ENCODE data around the gene APOBEC3F. TPM values are rescaled to one million over a fixed set of nuclear protein-coding genes. Genes with fewer than 3 reads are reported as not detected.
A peak's percentile ranks its signal among the peaks of the same experiment; 100 is the strongest.
"Not testable (repeated sequence)": the region's sequence is repeated elsewhere in the genome, so short reads cannot be mapped to it uniquely, and the experiment has no call there.

Gene APOBEC3F
- total RNA-seq, 2 experiments from 2014 or later = 41.4 to 45.1 TPM

- ATAC-seq (ENCODE audit: low read depth) = no peak
- peaks cover 13% of the 10 kb centered on the region for H3K36me3 Mint-ChIP-seq
- no peak overlapping the region for H3K27ac Mint-ChIP-seq
- H3K27me3 Mint-ChIP-seq = no peaks in the 10 kb centered on the region
- peak overlapping the region; percentile 66 for H3K4me3 Mint-ChIP-seq
- no peaks in the 10 kb centered on the region for H3K9me3 Mint-ChIP-seq
- peaks cover 28% of the 10 kb centered on the region for H3K4me1 Mint-ChIP-seq
- POLR2A ChIA-PET = no interaction called here
- no peak for DNase-seq
These were observed 24.1 kb upstream of the APOBEC3F start for GRCh38 chr22:39016592-39016991.

DNA sequence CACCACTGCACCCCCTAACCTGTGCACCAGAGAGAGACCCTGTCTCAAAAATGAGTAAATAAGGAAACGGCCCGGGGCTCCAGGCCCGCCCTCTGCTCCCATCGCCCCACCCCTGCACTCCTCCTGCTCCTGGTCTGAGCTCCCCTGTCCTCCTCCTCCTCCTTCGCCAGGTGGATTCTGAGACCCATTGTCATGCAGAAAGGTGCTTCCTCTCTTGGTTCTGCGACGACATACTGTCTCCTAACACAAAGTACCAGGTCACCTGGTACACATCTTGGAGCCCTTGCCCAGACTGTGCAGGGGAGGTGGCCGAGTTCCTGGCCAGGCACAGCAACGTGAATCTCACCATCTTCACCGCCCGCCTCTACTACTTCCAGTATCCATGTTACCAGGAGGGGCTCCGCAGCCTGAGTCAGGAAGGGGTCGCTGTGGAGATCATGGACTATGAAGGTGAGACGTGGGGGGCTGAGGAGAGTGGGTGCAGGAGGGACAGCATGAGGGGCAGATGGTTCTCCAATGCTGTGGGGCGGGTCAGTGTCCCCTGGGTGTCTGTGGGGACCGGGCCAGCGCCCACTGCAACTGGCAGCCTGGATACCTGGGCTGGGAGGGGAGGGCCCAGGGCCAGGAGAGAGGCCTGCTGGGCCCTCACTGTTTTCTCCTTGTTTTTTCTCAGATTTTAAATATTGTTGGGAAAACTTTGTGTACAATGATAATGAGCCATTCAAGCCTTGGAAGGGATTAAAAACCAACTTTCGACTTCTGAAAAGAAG lies 22.9 kb upstream of the APOBEC3F start:
- Mint-ChIP-seq H3K9me3 (no peaks in the 10 kb centered on the region), H3K4me1 (peaks cover 34% of the 10 kb centered on the region), H3K27ac (peak overlapping the region; percentile 32), H3K4me3 (no peak overlapping the region), H3K36me3 (peaks cover 19% of the 10 kb centered on the region), H3K27me3 (no peaks in the 10 kb centered on the region)
- DNase-seq (no peak), ATAC-seq (ENCODE audit: low read depth) (no peak)
- POLR2A ChIA-PET = no interaction called here

GRCh38 chr22:39020021-39020651 lies 20.5 kb upstream of the APOBEC3F start:
- peaks cover 39% of the 10 kb centered on the region for H3K4me1 Mint-ChIP-seq
- POLR2A ChIA-PET = interaction anchor here (1.0 kb wide), 1 partner anchor 58 kb away, joined by 3 read pairs; no protein-coding TSS in a partner anchor

DNA sequence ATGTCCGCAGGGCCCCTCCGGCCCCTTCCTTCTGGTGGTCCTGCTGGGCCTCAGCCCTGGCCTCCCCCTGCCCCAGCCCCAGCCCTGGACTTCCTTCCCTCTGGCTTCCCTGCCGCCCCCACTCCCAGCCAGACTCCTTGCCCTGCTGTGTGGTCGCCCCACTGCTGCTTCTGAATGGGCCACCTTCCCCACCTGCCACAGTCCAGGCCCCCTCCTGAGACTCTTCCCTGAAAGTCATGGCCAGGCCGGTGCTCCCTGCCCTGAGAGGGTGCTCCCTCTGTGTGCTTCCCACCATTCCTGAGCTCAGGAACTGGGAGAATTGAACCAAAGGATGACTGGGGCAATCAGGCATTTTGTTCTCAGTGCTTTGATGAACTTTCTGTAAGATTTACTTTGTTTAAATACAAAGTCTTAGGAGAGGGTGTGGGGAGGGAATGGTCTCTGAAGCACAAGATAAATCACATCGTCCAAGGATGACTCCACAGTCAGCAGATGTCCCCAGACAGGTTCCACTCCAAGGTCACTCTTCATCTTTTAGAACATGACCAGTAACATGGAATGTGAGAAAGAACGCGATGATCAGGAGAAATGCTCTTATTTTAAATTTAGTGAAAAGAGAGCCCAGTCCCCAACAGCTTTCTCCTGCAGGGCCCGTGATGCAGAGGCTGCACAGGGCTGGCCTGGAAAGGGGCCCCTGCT lies 19.0 kb upstream of the APOBEC3F start:
- Mint-ChIP-seq H3K36me3 (peaks cover 21% of the 10 kb centered on the region), H3K27me3 (no peaks in the 10 kb centered on the region), H3K9me3 (no peaks in the 10 kb centered on the region), H3K4me1 (peaks cover 45% of the 10 kb centered on the region), H3K4me3 (peak overlapping the region; percentile 95), H3K27ac (peak overlapping the region; percentile 95)
- ATAC-seq (ENCODE audit: low read depth) (no peak), DNase-seq (peak; percentile 45)
- POLR2A ChIA-PET = interaction anchor here (0.7 to 1.3 kb wide), 6 partner anchors 9 to 1590 kb away, joined by 3 to 5 read pairs (median 4); no protein-coding TSS in a partner anchor

More at GRCh38 chr22:39020021-39020651, 20.5 kb upstream of the APOBEC3F start:
- H3K27me3 Mint-ChIP-seq; H3K9me3 Mint-ChIP-seq; ATAC-seq (ENCODE audit: low read depth); DNase-seq: not testable (repeated sequence)
- H3K4me3 Mint-ChIP-seq = peak overlapping the region; percentile 95
- peaks cover 26% of the 10 kb centered on the region for H3K36me3 Mint-ChIP-seq
- peak overlapping the region; percentile 95 for H3K27ac Mint-ChIP-seq

DNA sequence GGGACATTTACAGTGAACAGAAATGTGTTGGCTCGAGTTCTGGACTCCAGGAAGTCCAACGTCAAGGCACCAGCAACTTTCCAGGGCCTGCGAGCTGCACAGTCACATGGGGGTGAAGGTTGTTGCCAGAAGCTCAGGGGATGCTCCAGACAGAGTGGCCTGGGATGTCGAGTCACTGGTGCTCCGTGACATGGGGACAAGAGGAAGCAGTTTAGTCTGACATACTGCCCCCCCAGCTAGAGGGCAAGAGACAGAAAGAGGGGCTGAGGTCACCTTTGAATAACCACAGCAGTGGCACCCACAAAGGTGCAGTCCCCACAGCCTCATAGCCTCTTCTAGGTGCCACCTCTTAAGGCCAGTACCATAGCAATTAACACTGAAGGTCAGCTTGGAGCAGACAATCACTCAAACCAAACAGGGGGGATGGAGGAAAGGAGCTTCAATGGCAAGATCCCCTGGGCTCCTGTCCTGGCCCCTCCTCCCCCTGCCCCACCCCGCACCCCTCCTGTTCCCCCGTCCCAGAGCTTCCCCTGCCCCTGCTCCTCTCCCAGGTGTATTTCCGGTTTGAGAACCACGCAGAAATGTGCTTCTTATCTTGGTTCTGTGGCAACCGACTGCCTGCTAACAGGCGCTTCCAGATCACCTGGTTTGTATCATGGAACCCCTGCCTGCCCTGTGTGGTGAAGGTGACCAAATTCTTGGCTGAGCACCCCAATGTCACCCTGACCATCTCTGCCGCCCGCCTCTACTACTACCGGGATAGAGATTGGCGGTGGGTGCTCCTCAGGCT lies 15.9 kb upstream of the APOBEC3F start:
- Mint-ChIP-seq H3K27ac (peak overlapping the region; percentile 86), H3K9me3 (no peaks in the 10 kb centered on the region), H3K36me3 (peaks cover 16% of the 10 kb centered on the region), H3K4me1 (peaks cover 42% of the 10 kb centered on the region), H3K27me3 (no peaks in the 10 kb centered on the region), H3K4me3 (peak overlapping the region; percentile 70)
- no peak for ATAC-seq (ENCODE audit: low read depth)
- no peak for DNase-seq
- POLR2A ChIA-PET = interaction anchor here (0.9 to 1.8 kb wide), 2 partner anchors 8 to 21 kb away, joined by 3 to 5 read pairs; no protein-coding TSS in a partner anchor

DNA sequence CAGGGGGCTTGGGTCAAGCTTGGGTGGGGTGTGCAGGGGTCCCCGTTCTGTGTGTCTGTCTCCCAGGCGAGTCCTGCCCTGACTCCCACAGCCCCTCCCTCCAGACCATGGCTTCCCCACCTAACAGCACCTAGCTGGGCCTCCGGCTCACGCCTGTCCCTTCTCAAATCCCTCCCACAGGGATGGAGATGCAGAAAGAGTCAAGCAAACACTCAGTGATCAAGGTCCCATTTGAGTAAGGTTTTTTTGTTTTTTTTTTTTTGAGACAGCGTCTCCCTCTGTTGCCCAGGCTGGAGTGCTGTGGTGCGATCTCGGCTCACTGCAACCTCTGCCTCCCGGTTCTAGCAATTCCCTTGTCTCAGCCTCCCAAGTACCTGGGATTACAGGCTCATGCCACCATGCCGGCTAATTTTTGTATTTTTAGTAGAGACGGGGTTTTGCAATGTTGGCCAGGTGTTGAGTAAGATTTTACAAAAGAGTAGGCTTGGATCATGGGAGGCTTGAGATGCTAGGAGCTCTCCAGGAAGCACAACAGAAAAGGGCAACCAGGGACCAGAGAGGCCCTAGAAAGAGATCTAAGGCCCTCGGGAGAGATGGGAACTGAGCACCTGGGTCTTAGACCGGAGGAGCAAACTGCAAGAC lies 14.0 kb upstream of the APOBEC3F start:
- DNase-seq = no peak
- no peak for ATAC-seq (ENCODE audit: low read depth)
- H3K4me1 Mint-ChIP-seq = peaks cover 38% of the 10 kb centered on the region

GRCh38 chr22:39027717-39028116 lies 12.9 kb upstream of the APOBEC3F start:
- H3K27ac Mint-ChIP-seq = peak overlapping the region; percentile 71
- peaks cover 12% of the 10 kb centered on the region for H3K36me3 Mint-ChIP-seq
- no peak for DNase-seq
- no peaks in the 10 kb centered on the region for H3K9me3 Mint-ChIP-seq
- no peak for ATAC-seq (ENCODE audit: low read depth)
- POLR2A ChIA-PET = interaction anchor here (0.9 kb wide), 1 partner anchor 12 kb away, joined by 3 read pairs; no protein-coding TSS in a partner anchor
- peaks cover 32% of the 10 kb centered on the region for H3K4me1 Mint-ChIP-seq
- no peak overlapping the region for H3K4me3 Mint-ChIP-seq
- H3K27me3 Mint-ChIP-seq = no peaks in the 10 kb centered on the region

More for the DNA sequence above, 14.0 kb upstream of the APOBEC3F start:
- POLR2A ChIA-PET = no interaction called here
- no peaks in the 10 kb centered on the region for H3K27me3 Mint-ChIP-seq
- no peak overlapping the region for H3K4me3 Mint-ChIP-seq
- no peaks in the 10 kb centered on the region for H3K9me3 Mint-ChIP-seq
- H3K36me3 Mint-ChIP-seq = peaks cover 14% of the 10 kb centered on the region
- H3K27ac Mint-ChIP-seq = peak overlapping the region; percentile 70

DNA sequence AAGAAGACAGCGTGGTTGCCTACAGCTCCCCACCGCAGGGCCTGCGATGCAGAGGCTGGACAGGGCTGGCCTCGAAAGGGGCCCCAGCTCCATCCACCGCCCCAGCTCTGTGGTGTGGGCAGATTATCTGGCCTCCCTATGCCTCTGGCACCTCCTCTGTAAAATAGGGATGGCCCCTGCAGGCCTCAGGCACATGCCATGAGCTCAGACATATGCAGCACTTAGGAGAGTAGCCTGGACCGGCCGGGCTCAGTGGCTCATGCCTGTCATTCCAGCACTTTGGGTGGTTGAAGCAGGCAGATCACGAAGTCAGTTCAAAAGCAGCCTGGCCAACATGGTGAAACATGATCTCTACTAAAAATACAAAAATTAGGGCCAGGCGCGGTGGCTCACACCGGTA lies 12.4 kb upstream of the APOBEC3F start:
- Mint-ChIP-seq H3K27me3 (no peaks in the 10 kb centered on the region), H3K27ac (no peak overlapping the region), H3K4me3 (no peak overlapping the region), H3K4me1 (peaks cover 32% of the 10 kb centered on the region), H3K36me3 (peaks cover 16% of the 10 kb centered on the region), H3K9me3 (no peaks in the 10 kb centered on the region)
- POLR2A ChIA-PET = interaction anchor here (0.9 kb wide), 1 partner anchor 12 kb away, joined by 3 read pairs; no protein-coding TSS in a partner anchor
- ATAC-seq (ENCODE audit: low read depth) (no peak), DNase-seq (no peak)

GRCh38 chr22:39029227-39029626 lies 11.4 kb upstream of the APOBEC3F start:
- Mint-ChIP-seq H3K36me3 (peaks cover 13% of the 10 kb centered on the region), H3K4me1 (peaks cover 25% of the 10 kb centered on the region), H3K27me3 (no peaks in the 10 kb centered on the region), H3K4me3 (no peak overlapping the region), H3K9me3 (no peaks in the 10 kb centered on the region), H3K27ac (no peak overlapping the region)
- ATAC-seq (ENCODE audit: low read depth) = no peak
- POLR2A ChIA-PET = no interaction called here
- DNase-seq = no peak

- Mint-ChIP-seq H3K36me3 (peaks cover 13% of the 10 kb centered on the region), H3K9me3 (no peaks in the 10 kb centered on the region), H3K4me1 (peaks cover 12% of the 10 kb centered on the region), H3K27me3 (no peaks in the 10 kb centered on the region), H3K27ac (no peak overlapping the region), H3K4me3 (no peak overlapping the region)
- POLR2A ChIA-PET = interaction anchor here (1.1 kb wide), 1 partner anchor 9 kb away, joined by 3 read pairs; no protein-coding TSS in a partner anchor
- ATAC-seq (ENCODE audit: low read depth) (no peak), DNase-seq (no peak)
These were observed 10.0 kb upstream of the APOBEC3F start for GRCh38 chr22:39030705-39031104.

GRCh38 chr22:39031434-39032295 lies 9.0 kb upstream of the APOBEC3F start:
- ATAC-seq (ENCODE audit: low read depth); H3K27ac Mint-ChIP-seq; H3K27me3 Mint-ChIP-seq; H3K4me3 Mint-ChIP-seq; H3K4me1 Mint-ChIP-seq; DNase-seq; H3K9me3 Mint-ChIP-seq: not testable (repeated sequence)
- H3K36me3 Mint-ChIP-seq = peaks cover 13% of the 10 kb centered on the region
- POLR2A ChIA-PET = interaction anchor here (1.1 kb wide), 1 partner anchor 10 kb away, joined by 3 read pairs; no protein-coding TSS in a partner anchor

All from activated naive CD8-positive, alpha-beta T cell treated with anti-CD3 and anti-CD28 coated beads, Interleukin-2, amount 10 ng/mL, durations not matched to agents 7 days and 5 days (primary cell).